ENCODE measurements around the gene MOB3B.

Gene MOB3B

DNA sequence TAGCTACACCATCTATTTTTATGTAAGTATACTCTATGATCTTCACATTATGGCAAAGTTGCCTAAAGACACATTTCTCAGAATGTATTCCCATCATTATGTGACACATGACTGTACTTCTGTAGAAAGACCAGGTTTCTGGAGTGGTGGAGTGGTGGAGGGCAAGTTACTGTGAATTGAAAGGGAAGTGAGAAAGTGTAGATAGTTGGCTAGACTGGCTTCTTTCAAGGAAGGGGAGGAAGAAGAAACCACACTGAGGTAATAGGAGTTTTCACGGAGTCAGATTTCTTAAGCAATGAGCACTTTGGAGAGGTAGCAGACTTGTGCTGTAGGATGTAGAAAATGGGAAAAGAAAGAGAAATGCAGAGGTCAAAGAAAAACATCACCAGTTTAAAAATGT, 181.7 kb downstream of the MOB3B start:
- H3K9me3 ChIP-seq (ENCODE audit: severe bottlenecking), result no peaks in the 10 kb centered on the region
- no peak overlapping the region for H3K4me3 ChIP-seq (ENCODE audit: low read depth, low read length)
- TF ChIP-seq, protein P1, sequence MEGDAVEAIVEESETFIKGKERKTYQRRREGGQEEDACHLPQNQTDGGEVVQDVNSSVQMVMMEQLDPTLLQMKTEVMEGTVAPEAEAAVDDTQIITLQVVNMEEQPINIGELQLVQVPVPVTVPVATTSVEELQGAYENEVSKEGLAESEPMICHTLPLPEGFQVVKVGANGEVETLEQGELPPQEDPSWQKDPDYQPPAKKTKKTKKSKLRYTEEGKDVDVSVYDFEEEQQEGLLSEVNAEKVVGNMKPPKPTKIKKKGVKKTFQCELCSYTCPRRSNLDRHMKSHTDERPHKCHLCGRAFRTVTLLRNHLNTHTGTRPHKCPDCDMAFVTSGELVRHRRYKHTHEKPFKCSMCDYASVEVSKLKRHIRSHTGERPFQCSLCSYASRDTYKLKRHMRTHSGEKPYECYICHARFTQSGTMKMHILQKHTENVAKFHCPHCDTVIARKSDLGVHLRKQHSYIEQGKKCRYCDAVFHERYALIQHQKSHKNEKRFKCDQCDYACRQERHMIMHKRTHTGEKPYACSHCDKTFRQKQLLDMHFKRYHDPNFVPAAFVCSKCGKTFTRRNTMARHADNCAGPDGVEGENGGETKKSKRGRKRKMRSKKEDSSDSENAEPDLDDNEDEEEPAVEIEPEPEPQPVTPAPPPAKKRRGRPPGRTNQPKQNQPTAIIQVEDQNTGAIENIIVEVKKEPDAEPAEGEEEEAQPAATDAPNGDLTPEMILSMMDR (IDR thresholded peaks at IDR 0.05; ENCODE audit: low read depth, low read length), result no peak

DNA sequence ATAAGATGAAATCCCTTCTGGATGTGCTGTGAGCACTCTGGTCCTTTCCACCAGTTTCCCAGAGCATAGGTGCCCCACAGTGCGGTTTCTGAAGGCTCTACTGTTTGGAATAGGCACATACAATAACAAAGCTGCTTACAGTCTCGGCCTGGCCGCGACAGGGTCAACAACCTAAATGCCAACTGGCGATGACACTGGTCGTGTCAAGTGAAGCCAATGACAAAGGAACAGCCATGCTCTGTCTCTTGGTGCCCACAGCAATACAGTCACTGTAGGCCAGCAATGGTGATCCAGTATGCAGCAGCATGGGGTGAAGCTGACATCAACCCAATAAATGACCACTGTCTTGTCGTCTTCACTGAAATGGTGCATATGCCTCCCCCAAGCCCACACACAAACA, 184.8 kb downstream of the MOB3B start:
- Histone ChIP-seq H3K27me3 (ENCODE audit: insufficient read depth, low read depth, severe bottlenecking) (no peaks in the 10 kb centered on the region), H3K9me3 (ENCODE audit: severe bottlenecking) (no peaks in the 10 kb centered on the region), H3K27ac (no peak overlapping the region), H3K4me3 (ENCODE audit: low read depth, low read length) (no peak overlapping the region), H3K36me3 (no peaks in the 10 kb centered on the region)
- TF ChIP-seq, protein P1 (IDR thresholded peaks at IDR 0.05; ENCODE audit: low read depth, low read length), result no peak
- DNase-seq, result no peak

More for the DNA sequence above, 181.7 kb downstream of the MOB3B start:
- DNase-seq, result no peak
- H3K27ac ChIP-seq, result no peak overlapping the region
- H3K36me3 ChIP-seq, result no peaks in the 10 kb centered on the region
- H3K27me3 ChIP-seq (ENCODE audit: insufficient read depth, low read depth, severe bottlenecking), result no peaks in the 10 kb centered on the region

DNA sequence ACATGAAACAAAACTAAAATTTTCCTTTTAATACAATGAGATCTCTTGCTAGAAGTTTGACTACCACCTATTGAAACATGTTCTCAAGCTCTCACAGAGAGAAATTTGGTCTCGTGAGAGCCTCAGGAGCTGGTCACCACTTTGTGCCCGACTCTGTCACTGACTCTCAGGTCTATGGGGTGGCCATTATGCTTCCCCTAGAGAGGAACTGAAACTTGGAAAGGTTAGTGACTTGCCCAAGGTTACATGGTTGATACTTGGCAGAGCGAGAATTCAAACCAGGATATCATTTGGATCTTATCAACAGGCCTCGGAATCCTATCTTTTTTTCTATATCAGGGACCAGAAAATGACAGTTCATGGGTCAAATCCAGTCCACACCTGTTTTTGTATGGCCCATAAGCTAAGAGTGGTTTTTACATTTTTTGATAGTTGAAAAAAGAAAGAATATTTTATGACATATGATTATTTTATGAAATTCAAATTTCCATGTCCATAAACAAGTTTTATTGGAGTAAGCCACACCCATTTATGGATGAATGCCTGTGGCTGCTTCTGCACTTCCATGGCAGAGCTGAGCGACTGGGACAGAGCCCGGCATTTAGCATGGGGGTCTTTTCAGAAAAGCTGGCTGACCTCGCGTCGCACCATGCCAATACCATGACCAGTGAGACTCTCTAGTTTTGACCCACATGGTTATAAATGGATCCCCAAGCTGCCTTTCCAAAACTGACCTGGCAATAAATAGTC, 187.9 kb downstream of the MOB3B start:
- TF ChIP-seq, protein P1 (IDR thresholded peaks at IDR 0.05; ENCODE audit: low read depth, low read length), result no peak
- H3K4me3 ChIP-seq (ENCODE audit: low read depth, low read length), result no peak overlapping the region
- no peak overlapping the region for H3K27ac ChIP-seq

DNA sequence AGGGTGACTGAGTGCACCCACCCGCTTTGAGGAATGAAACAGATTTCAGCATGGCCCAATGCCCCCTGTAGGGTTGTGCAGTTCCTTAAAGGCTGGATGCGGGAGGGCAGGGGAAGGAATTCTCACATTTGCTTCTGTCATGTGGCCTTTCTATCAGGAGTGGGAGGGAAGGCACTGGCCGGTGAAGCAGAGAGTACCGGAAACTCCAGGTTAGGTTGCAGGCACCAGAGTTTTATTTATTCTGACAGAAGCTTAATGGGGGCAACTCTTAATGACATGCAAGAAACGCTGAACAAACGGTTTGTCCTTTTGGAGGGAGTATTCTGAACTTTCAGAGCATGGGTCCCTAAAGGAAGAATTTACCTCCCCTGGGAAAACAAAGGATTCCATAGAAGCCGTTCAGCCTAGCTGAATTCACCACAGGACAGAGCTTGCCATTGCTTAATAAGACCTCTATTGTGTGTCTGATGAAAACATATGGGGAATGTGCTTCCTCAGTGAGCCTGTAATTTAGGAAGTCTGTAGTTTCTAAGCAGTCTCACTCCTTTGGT, 188.6 kb downstream of the MOB3B start:
- H3K27ac ChIP-seq, result no peak overlapping the region
- no peaks in the 10 kb centered on the region for H3K9me3 ChIP-seq (ENCODE audit: severe bottlenecking)
- no peaks in the 10 kb centered on the region for H3K36me3 ChIP-seq
- TF ChIP-seq, protein P1 (IDR thresholded peaks at IDR 0.05; ENCODE audit: low read depth, low read length), result no peak
- DNase-seq, result no peak
- no peak overlapping the region for H3K4me3 ChIP-seq (ENCODE audit: low read depth, low read length)
- no peaks in the 10 kb centered on the region for H3K27me3 ChIP-seq (ENCODE audit: insufficient read depth, low read depth, severe bottlenecking)

More for the DNA sequence above, 187.9 kb downstream of the MOB3B start:
- Histone ChIP-seq H3K36me3 (no peaks in the 10 kb centered on the region), H3K27me3 (ENCODE audit: insufficient read depth, low read depth, severe bottlenecking) (no peaks in the 10 kb centered on the region), H3K9me3 (ENCODE audit: severe bottlenecking) (no peaks in the 10 kb centered on the region)
- DNase-seq, result no peak

DNA sequence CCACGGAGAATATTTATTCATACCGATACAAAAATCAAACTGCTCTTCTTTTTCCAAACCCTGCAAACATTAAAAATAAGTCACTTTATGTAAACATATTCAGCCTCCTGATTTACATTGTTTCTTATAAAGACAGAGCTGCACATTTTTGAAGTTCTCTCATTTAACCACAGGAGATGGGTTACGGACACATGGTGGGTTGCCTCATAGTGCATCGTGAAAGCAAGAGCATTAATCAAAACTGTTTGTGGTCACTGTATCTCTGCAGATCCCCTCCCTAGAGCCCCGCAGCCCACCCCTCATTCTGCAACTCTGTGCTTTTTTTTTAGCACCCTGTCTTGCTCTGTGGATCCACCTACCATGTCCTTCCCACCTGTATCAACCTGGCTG, 189.3 kb downstream of the MOB3B start:
- TF ChIP-seq, protein P1 (IDR thresholded peaks at IDR 0.05; ENCODE audit: low read depth, low read length), result no peak
- no peaks in the 10 kb centered on the region for H3K36me3 ChIP-seq
- H3K27me3 ChIP-seq (ENCODE audit: insufficient read depth, low read depth, severe bottlenecking), result no peaks in the 10 kb centered on the region
- H3K9me3 ChIP-seq (ENCODE audit: severe bottlenecking), result no peaks in the 10 kb centered on the region
- no peak overlapping the region for H3K27ac ChIP-seq
- no peak for DNase-seq
- H3K4me3 ChIP-seq (ENCODE audit: low read depth, low read length), result no peak overlapping the region

Data from WERI-Rb-1 (cell line).